Transverse colon (tissue), 4 donors: ENCODE data around the gene KRT5. TPM values are rescaled to one million over a fixed set of nuclear protein-coding genes. Genes with fewer than 3 reads are reported as not detected.

Source experiments
- DNase-seq: peaks from one replicate; pipeline ENCODE4 v3.0.0-alpha.2; 2019
- H3K27ac ChIP-seq, 4 donors: fragments of 200-600 bp; sonication (generic); 2 replicates each; pipeline ENCODE4 v1.5.1; 2016 to 2018; ENCODE audit warnings: inconsistent platforms in 4 of 4
- H3K27me3 ChIP-seq: fragments of 200-600 bp; sonication (generic); 2 replicates; pipeline ENCODE4 v1.5.1; 2017; ENCODE audit warnings: inconsistent platforms
- H3K36me3 ChIP-seq, 4 donors: fragments of 200-600 bp; sonication (generic); 2 replicates each; pipeline ENCODE4 v1.5.1; 2017 to 2019; ENCODE audit warnings: inconsistent platforms in 4 of 4
- H3K4me1 ChIP-seq, 4 donors: fragments of 200-600 bp; sonication (generic); 2 replicates each; pipeline ENCODE4 v1.5.1; 2017 to 2020; ENCODE audit warnings: inconsistent platforms in 4 of 4
- H3K4me3 ChIP-seq, 4 donors: fragments of 200-600 bp; sonication (generic); 1 replicate in 1 of 4; 2 replicates in 3 of 4; pipeline versions ENCODE4 v1.5.1 to v1.6.1; 2017 to 2019; ENCODE audit warnings: inconsistent platforms in 4 of 4
- H3K9me3 ChIP-seq, 2 donors: fragments of 200-600 bp; sonication (generic); 2 replicates each; pipeline ENCODE4 v1.5.1; 2017 to 2019; ENCODE audit warnings: inconsistent platforms in 2 of 2
- EP300 ChIP-seq: sonication (generic); formaldehyde crosslinking; IDR thresholded peaks from one replicate; pipeline ENCODE4 v1.6.1; 2017; ENCODE audit warnings: antibody characterized with exemption, low read depth
- POLR2A ChIP-seq: fragments of 450-650 bp; IDR thresholded peaks from one replicate; pipeline ENCODE4 v1.6.1; 2016; ENCODE audit warnings: antibody characterized with exemption, mild to moderate bottlenecking, moderate library complexity
- POLR2AphosphoS5 ChIP-seq, 3 donors: sonication (generic); formaldehyde crosslinking; IDR thresholded peaks; one replicate each; pipeline ENCODE4 v1.6.1; 2016; ENCODE audit warnings: antibody characterized with exemption in 3 of 3
- WGBS, 2 donors: methylation state at CpG; one replicate each; pipeline ENCODE4 v1.1.5; 2018; ENCODE audit warnings: low coverage in 1 of 2; 5-methylcytosine and 5-hydroxymethylcytosine counted together
- in situ Hi-C, 4 donors: fragments of 200-750 bp; cut with MboI; loops; one replicate each; pipeline versions ENCODE4 v1.15.0 to v1.15.1; 2017; ENCODE audit warnings: low sequenced_read_pairs in 3 of 4, low pct_ligation_motif_present in 1 of 4, low pct_unique_long_range_greater_than_20kb in 1 of 4
- intact Hi-C: fragments of 100-400 bp; cut with DNase I; formaldehyde crosslinking; loops from one replicate; pipeline ENCODE4 v1.15.1; 2023; ENCODE audit warnings: low total_unique reads
- total RNA-seq, 4 donors: library from RNA; depleted of rRNA; stranded (reverse); fragments of >200 nt; gene quantifications; one replicate each; pipeline ENCODE4 v1.1.0, GENCODE V29; 2016
- TF ChIP-seq, protein P1 (sequence below), 5 experiments: fragments of 200-600 bp in 3 of 5; fragments of 450-650 bp in 2 of 5; sonication (generic) in 3 of 5; IDR thresholded peaks; 1 replicate in 2 of 5; 2 replicates in 3 of 5; pipeline ENCODE4 v1.5.1; 2016 to 2017; ENCODE audit warnings: antibody characterized with exemption in 5 of 5, inconsistent platforms in 3 of 5, mild to moderate bottlenecking in 2 of 5, moderate library complexity in 1 of 5

The KRT5 gene
- total RNA-seq, 4 donors from 2014 or later, result not detected

DNA sequence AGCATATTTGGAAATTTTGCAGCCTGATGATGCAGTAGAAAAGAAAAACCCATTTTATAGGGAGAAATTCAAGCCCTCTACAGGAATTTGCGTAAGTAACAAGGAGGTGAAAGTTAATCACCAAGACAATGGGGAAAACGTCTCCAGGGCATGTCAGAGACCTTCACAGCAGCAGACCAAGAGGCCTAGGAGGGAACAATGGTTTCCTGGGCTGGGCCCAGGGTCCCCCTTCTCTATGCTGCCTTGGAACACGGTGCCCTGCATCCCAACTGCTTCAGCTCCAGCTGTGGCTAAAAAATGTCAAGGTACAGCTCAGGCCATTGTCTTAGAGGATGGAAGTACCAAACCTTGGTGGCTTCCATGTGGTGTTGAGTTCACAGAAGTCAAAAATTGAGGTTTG lies 40.1 kb downstream of the KRT5 start:
- Histone ChIP-seq H3K4me3 (no peak overlapping the region), H3K27ac (no peak overlapping the region), H3K36me3 (no peaks in the 10 kb centered on the region), H3K27me3 (no peaks in the 10 kb centered on the region), H3K4me1 (no peaks in the 10 kb centered on the region), H3K9me3 (no peaks in the 10 kb centered on the region)
- intact Hi-C loops, result no loop called here
- no peak for DNase-seq
- in situ Hi-C loops, result no loop called here
- TF ChIP-seq POLR2AphosphoS5 (IDR thresholded peaks at IDR 0.05) (no peak), EP300 (no peak), POLR2A (no peak)
- TF ChIP-seq, protein P1, sequence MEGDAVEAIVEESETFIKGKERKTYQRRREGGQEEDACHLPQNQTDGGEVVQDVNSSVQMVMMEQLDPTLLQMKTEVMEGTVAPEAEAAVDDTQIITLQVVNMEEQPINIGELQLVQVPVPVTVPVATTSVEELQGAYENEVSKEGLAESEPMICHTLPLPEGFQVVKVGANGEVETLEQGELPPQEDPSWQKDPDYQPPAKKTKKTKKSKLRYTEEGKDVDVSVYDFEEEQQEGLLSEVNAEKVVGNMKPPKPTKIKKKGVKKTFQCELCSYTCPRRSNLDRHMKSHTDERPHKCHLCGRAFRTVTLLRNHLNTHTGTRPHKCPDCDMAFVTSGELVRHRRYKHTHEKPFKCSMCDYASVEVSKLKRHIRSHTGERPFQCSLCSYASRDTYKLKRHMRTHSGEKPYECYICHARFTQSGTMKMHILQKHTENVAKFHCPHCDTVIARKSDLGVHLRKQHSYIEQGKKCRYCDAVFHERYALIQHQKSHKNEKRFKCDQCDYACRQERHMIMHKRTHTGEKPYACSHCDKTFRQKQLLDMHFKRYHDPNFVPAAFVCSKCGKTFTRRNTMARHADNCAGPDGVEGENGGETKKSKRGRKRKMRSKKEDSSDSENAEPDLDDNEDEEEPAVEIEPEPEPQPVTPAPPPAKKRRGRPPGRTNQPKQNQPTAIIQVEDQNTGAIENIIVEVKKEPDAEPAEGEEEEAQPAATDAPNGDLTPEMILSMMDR (IDR thresholded peaks at IDR 0.05), result no peak
- 60% methylated on average over 3 of the region's 3 CpGs; no CpG with 5 or more reads in 1 of the 2 donors for WGBS, 2 donors

DNA sequence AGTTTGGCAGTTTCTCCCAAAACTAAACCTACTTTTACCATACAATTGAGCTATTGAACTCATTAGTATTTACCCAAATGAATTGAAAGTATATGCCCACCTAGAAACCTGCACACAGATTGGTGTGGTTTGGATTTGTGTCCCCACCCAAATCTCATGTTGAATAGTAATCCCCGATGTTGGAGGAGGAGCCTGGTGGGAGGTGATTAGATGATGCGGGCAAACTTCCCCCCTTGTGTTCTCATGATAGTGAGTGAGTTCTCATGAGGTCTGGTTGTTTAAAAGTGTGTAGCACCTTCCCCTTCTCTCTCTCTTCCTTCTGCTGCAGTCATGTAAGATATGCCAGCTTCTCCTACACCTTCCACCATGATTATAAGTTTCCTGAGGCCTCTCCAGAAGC lies 42.5 kb downstream of the KRT5 start:
- in situ Hi-C loops, result no loop called here
- TF ChIP-seq POLR2A (no peak), EP300 (no peak), POLR2AphosphoS5 (IDR thresholded peaks at IDR 0.05) (no peak)
- TF ChIP-seq, protein P1 (IDR thresholded peaks at IDR 0.05), result no peak
- H3K27me3 ChIP-seq, result no peaks in the 10 kb centered on the region
- intact Hi-C loops, result no loop called here
- no peaks in the 10 kb centered on the region for H3K36me3 ChIP-seq
- H3K27ac ChIP-seq, result no peak overlapping the region
- no peaks in the 10 kb centered on the region for H3K9me3 ChIP-seq
- no peak for DNase-seq
- 70 to 85% methylated on average over 2 of the region's 2 CpGs for WGBS, 2 donors
- H3K4me1 ChIP-seq, result no peaks in the 10 kb centered on the region
- no peak overlapping the region for H3K4me3 ChIP-seq

DNA sequence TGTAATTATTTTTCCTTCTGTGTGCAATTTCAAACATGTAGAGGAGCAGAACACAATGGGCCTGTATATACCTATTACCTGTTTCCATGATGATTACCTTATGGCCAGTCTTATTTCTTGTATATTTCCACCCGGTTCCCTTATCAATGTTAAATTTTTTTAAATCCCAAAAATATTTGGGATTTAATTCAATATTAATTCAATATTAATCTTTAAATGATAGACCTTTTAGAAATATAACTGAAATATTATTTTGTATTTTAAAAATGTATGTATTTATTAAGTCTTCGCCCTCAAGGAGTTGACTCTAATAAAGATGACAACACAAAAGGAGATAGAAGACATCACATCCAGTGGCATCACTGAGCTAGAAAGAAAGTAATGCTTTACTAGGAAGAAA lies 46.0 kb downstream of the KRT5 start:
- no peak overlapping the region for H3K4me3 ChIP-seq
- no peaks in the 10 kb centered on the region for H3K36me3 ChIP-seq
- 78 to 100% methylated on average over 2 of the region's 2 CpGs for WGBS, 2 donors
- in situ Hi-C loops (no loop called here), intact Hi-C loops (no loop called here)
- DNase-seq, result no peak
- TF ChIP-seq POLR2A, result no peak
- TF ChIP-seq, protein P1 (IDR thresholded peaks at IDR 0.05), result no peak
- TF ChIP-seq EP300, result no peak
- no peak for TF ChIP-seq POLR2AphosphoS5 (IDR thresholded peaks at IDR 0.05)
- H3K9me3 ChIP-seq, result no peaks in the 10 kb centered on the region
- H3K27ac ChIP-seq, result no peak overlapping the region
- H3K27me3 ChIP-seq, result no peaks in the 10 kb centered on the region
- no peaks in the 10 kb centered on the region for H3K4me1 ChIP-seq

DNA sequence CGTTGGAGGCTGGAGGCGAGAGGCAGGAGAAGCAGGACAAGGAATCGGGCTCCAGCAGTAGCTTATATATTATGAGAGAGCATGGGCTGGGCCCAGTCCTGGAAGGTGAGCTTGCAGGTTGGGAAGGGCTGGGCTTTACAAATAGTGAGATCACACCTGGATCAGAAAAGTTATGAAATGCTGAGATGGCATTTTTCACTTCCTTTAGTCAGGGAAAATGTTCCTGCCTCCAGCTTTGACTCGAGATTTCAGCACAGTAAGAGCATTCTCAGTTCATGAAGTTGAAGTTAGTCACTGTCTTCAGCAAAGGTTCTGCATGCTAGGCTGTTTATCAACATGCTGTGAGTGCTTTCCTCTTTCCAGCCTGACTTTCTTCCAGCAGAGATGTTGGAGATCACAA lies 46.4 kb downstream of the KRT5 start, which contains the start of gene KRT6C:
KRT6C (minus strand) TSS at position 38 of the 400 bp plus-strand sequence. CDS start 68 bp downstream, outside the sequence.
- in situ Hi-C loops (no loop called here), intact Hi-C loops (no loop called here)
- no peak for DNase-seq
- Histone ChIP-seq H3K27ac (no peak within 1 kb of the TSS), H3K4me1 (no peaks in the 10 kb centered on the region), H3K36me3 (no peaks in the 10 kb centered on the region), H3K4me3 (no peak within 1 kb of the TSS), H3K9me3 (no peaks in the 10 kb centered on the region), H3K27me3 (no peaks in the 10 kb centered on the region)
- TF ChIP-seq POLR2AphosphoS5 (IDR thresholded peaks at IDR 0.05), result no peak
- TF ChIP-seq, protein P1 (IDR thresholded peaks at IDR 0.05), result no peak
- no peak for TF ChIP-seq POLR2A
- no peak for TF ChIP-seq EP300
- 17 to 55% methylated on average over 1 to 4 of the region's 4 CpGs for WGBS, 2 donors
